ENCODE data around the gene JADE2.

Gene JADE2

GRCh38 chr5:134503088-134503936 lies 22.2 kb upstream of the JADE2 start:
- TF ChIP-seq CTCF (IDR thresholded peaks at IDR 0.05; ENCODE audit: low read depth, low read length, missing control alignments): no peak
- DNase-seq (ENCODE audit: low read depth): no peak
- no peak overlapping the region for H3K4me3 ChIP-seq (ENCODE audit: low read depth, low read length)

GRCh38 chr5:134503937-134504437 lies 21.5 kb upstream of the JADE2 start:
- no peak for TF ChIP-seq CTCF (IDR thresholded peaks at IDR 0.05; ENCODE audit: low read depth, low read length, missing control alignments)
- DNase-seq (ENCODE audit: low read depth): no peak
- no peak overlapping the region for H3K4me3 ChIP-seq (ENCODE audit: low read depth, low read length)

- no peak for DNase-seq (ENCODE audit: low read depth)
- TF ChIP-seq CTCF (IDR thresholded peaks at IDR 0.05; ENCODE audit: low read depth, low read length, missing control alignments): no peak
- no peak overlapping the region for H3K4me3 ChIP-seq (ENCODE audit: low read depth, low read length)
Measured at GRCh38 chr5:134504629-134505300, 20.7 kb upstream of the JADE2 start.

GRCh38 chr5:134506054-134507039 lies 19.1 kb upstream of the JADE2 start:
- no peak for TF ChIP-seq CTCF (IDR thresholded peaks at IDR 0.05; ENCODE audit: low read depth, low read length, missing control alignments)
- H3K4me3 ChIP-seq (ENCODE audit: low read depth, low read length): no peak overlapping the region
- no peak for DNase-seq (ENCODE audit: low read depth)

- H3K4me3 ChIP-seq (ENCODE audit: low read depth, low read length): no peak overlapping the region
- TF ChIP-seq CTCF (IDR thresholded peaks at IDR 0.05; ENCODE audit: low read depth, low read length, missing control alignments): no peak
- DNase-seq (ENCODE audit: low read depth): no peak
Measured at GRCh38 chr5:134507452-134507851, 18.0 kb upstream of the JADE2 start.

GRCh38 chr5:134508521-134509195 lies 16.8 kb upstream of the JADE2 start:
- H3K4me3 ChIP-seq (ENCODE audit: low read depth, low read length): no peak overlapping the region
- no peak for TF ChIP-seq CTCF (IDR thresholded peaks at IDR 0.05; ENCODE audit: low read depth, low read length, missing control alignments)
- DNase-seq (ENCODE audit: low read depth): no peak
